GM21528 (cell line): ENCODE measurements around the gene RPL12.

Experiments used
- ATAC-seq: cut with Tn5 transposase; IDR thresholded peaks from one replicate; pipeline ENCODE4 v1.9.1; 2021; ENCODE audit warnings: mild to moderate bottlenecking, moderate library complexity; ENCODE audit not compliant: unreplicated experiment, low FRiP score

The RPL12 gene

GRCh38 chr9:127407492-127407843, 43.7 kb downstream of the RPL12 start:
- ATAC-seq: no peak

GRCh38 chr9:127406799-127407491, 44.3 kb downstream of the RPL12 start:
- no peak for ATAC-seq

GRCh38 chr9:127405344-127406125, 45.7 kb downstream of the RPL12 start:
- no peak for ATAC-seq

- no peak for ATAC-seq
Measured at GRCh38 chr9:127404631-127405030, 46.6 kb downstream of the RPL12 start.

- ATAC-seq: no peak
Measured at GRCh38 chr9:127403507-127404192, 47.6 kb downstream of the RPL12 start.

DNA sequence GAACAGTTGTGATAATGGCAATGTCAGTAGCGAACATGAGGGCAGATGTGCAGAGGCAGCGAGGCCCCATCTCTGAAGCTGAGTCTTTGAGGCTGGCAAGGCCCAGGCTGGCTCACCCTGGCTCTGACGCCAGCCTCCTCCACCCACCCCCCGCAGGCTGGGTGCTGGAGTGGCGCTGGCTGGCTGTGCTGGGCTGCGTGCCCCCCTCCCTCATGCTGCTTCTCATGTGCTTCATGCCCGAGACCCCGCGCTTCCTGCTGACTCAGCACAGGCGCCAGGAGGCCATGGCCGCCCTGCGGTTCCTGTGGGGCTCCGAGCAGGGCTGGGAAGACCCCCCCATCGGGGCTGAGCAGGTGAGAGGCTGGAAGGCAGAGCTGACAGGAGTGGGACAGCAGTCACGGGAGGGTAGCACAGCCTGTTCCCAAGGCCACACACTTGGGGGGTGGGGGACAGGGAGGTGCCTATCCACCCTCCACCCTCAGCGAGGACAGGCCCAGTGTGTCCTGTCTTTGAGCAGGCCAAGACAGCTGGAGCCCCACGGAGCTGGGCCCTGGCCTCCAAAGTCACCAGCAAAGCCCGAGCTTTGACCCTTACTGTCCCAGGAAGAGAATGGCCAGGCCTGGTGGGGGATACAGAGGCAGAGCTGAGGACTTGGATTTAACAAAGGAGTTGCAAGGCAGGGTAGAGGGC, 48.7 kb downstream of the RPL12 start:
- no peak for ATAC-seq

DNA sequence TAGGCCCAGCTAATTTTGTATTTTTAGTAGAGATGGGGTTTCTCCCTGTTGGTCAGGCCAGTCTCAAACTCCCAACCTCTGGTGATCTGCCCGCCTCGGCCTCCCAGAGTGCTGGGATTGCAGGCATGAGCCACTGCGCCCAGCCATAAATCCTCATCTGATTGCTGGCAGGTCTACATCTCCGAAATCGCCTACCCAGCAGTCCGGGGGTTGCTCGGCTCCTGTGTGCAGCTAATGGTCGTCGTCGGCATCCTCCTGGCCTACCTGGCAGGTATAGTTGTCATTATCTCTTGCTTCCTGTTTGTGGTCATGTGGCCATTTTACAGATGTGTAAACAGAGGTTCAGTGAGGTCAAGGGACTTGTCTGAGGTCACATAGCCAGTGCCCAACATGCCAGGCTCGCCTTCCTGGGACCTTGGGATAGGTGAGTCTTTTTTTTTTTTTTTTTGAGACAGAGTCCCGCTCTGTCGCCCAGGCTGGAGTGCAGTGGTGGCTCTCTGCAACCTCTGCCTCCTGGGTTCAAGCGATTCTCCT, 51.4 kb downstream of the RPL12 start:
- no peak for ATAC-seq

- no peak for ATAC-seq
Measured at GRCh38 chr9:127398715-127399400, 52.3 kb downstream of the RPL12 start.

DNA sequence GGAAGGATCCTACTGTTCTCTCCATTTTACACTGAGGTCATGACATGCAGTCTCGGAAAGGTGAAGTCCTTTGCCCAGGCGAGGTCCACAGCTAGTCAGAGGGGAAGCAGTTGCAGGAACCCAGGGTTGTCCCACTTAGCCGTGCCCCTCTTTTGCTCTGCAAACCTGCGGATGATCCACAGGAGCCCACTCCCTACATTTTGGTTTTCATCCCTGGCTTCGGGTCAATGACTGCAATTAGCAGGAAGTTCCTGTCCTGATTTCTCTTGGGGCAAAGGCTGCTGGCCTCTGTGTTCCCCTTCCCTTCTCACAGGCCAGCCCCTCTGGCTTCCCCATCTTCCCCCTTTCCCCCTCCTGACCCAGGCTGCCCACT, 52.9 kb downstream of the RPL12 start:
- ATAC-seq: no peak
